CD8-positive, alpha-beta memory T cell (primary cell): Measurements from ENCODE around the gene TCF3. TPM values are rescaled to one million over a fixed set of nuclear protein-coding genes. Genes with fewer than 3 reads are reported as not detected.

Source experiments
- CTCF ChIA-PET: fragments of 350-600 bp; sonication (Branson Sonifier 250); formaldehyde crosslinking; loops from one replicate; lab custom pipeline; 2021; ENCODE audit warnings: antibody characterized with exemption; lab: Charles Lee
- POLR2A ChIA-PET: fragments of 350-600 bp; sonication (Branson Sonifier 250); formaldehyde crosslinking; loops from one replicate; lab custom pipeline; 2021; ENCODE audit warnings: antibody characterized with exemption; lab: Charles Lee
- DNase-seq, 5 donors: peaks; one replicate each; pipeline versions ENCODE4 v3.0.0 to v3.0.0-alpha.2; 2020 to 2022; ENCODE audit warnings: mixed read lengths in 1 of 5
- H3K27ac ChIP-seq: one replicate; pipeline ENCODE4 v1.7.0; 2013; ENCODE audit warnings: low read depth, mild to moderate bottlenecking, low read length, moderate library complexity
- H3K27me3 ChIP-seq: 2 replicates; pipeline ENCODE4 v1.7.0; 2013; ENCODE audit warnings: low read length, mild to moderate bottlenecking; ENCODE audit not compliant: insufficient read depth, poor library complexity, severe bottlenecking
- H3K36me3 ChIP-seq: 2 replicates; pipeline ENCODE4 v1.7.0; 2013; ENCODE audit warnings: mild to moderate bottlenecking, low read length, moderate library complexity; ENCODE audit not compliant: insufficient read depth
- H3K4me1 ChIP-seq: 2 replicates; pipeline ENCODE4 v1.7.0; 2013; ENCODE audit warnings: mild to moderate bottlenecking, low read length, moderate library complexity; ENCODE audit not compliant: insufficient read depth
- H3K4me3 ChIP-seq: 2 replicates; pipeline ENCODE4 v1.7.0; 2013; ENCODE audit warnings: mild to moderate bottlenecking, low read length
- H3K9me3 ChIP-seq: 2 replicates; pipeline ENCODE4 v1.7.0; 2013; ENCODE audit warnings: mild to moderate bottlenecking, low read length
- H3K27ac Mint-ChIP-seq, 8 donors: one replicate each; pipeline ENCODE4 v1.8.0; 2020 to 2021; ENCODE audit warnings: mixed read lengths in 8 of 8, mild to moderate bottlenecking in 6 of 8, inconsistent platforms in 3 of 8, moderate library complexity in 3 of 8
- H3K27me3 Mint-ChIP-seq, 2 donors: one replicate each; pipeline ENCODE4 v1.8.0; 2020 to 2021; ENCODE audit warnings: mixed read lengths in 2 of 2, mild to moderate bottlenecking in 1 of 2, moderate library complexity in 1 of 2
- H3K36me3 Mint-ChIP-seq, 3 donors: one replicate each; pipeline ENCODE4 v1.8.0; 2020 to 2021; ENCODE audit warnings: mixed read lengths in 3 of 3, inconsistent platforms in 1 of 3, mild to moderate bottlenecking in 1 of 3
- H3K4me1 Mint-ChIP-seq, 3 donors: one replicate each; pipeline ENCODE4 v1.8.0; 2020 to 2021; ENCODE audit warnings: mixed read lengths in 3 of 3, inconsistent platforms in 1 of 3, mild to moderate bottlenecking in 1 of 3
- H3K4me3 Mint-ChIP-seq, 7 donors: one replicate each; pipeline ENCODE4 v1.8.0; 2020 to 2021; ENCODE audit warnings: mixed read lengths in 7 of 7, mild to moderate bottlenecking in 6 of 7, moderate library complexity in 4 of 7, inconsistent platforms in 2 of 7
- H3K9me3 Mint-ChIP-seq, 5 donors: one replicate each; pipeline ENCODE4 v1.8.0; 2020 to 2022; ENCODE audit warnings: mixed read lengths in 5 of 5, mild to moderate bottlenecking in 3 of 5, moderate library complexity in 2 of 5, inconsistent platforms in 1 of 5
- polyA plus RNA-seq: library from polyadenylated mRNA; unstranded; fragments of 300-500 nt; fragmentation: Illumina TruSeq; gene quantifications from one replicate; pipeline ENCODE4 v1.2.3, GENCODE V29; 2021
- total RNA-seq, 2 experiments: library from RNA; stranded (reverse); gene quantifications; one replicate each; pipeline ENCODE4 v1.2.3, GENCODE V29; 2021

Gene TCF3
- total and polyA plus RNA-seq, 3 experiments from 2014 or later: 13.3 to 97.0 (median 96.0) TPM

- ChIA-PET CTCF (no interaction called here), POLR2A (interaction anchor here (0.6 kb wide), 1 partner anchor 51 kb away, joined by 5 read pairs; no protein-coding TSS in a partner anchor)
- Mint-ChIP-seq H3K36me3 (no peaks in the 10 kb centered on the region), H3K27ac (peak overlapping the region in 1 of 8 donors; percentile 38), H3K27me3 (peaks cover 0 to 2% of the 10 kb centered on the region in 2 donors), H3K4me3 (no peak overlapping the region), H3K4me1 (peaks cover 0 to 1% (median 0%) of the 10 kb centered on the region in 3 donors), H3K9me3 (no peaks in the 10 kb centered on the region)
- no peak for DNase-seq
- H3K27ac ChIP-seq: no peak overlapping the region
- H3K4me1 ChIP-seq: no peaks in the 10 kb centered on the region
- H3K36me3 ChIP-seq: no peaks in the 10 kb centered on the region
- H3K4me3 ChIP-seq: no peak overlapping the region
- H3K9me3 ChIP-seq: no peaks in the 10 kb centered on the region
- no peaks in the 10 kb centered on the region for H3K27me3 ChIP-seq
Observed at GRCh38 chr19:1560286-1560882, 92.0 kb downstream of the TCF3 start.

Other genes with a start within 250 kb of the TCF3 start
- 100 to 1,000 TPM; 253 TPM for gene DAZAP1, start 245.0 kb downstream of the TCF3 start, total RNA-seq
- 7.7 TPM for gene DAZAP1, start 245.0 kb downstream of the TCF3 start, polyA plus RNA-seq
- 1,000 to 10,000 TPM; 1,485 to 1,540 TPM for gene RPS15, start 214.2 kb downstream of the TCF3 start, total RNA-seq
- gene RPS15, start 214.2 kb downstream of the TCF3 start, polyA plus RNA-seq: 2,756 TPM
- gene APC2, start 202.5 kb downstream of the TCF3 start, total RNA-seq: under 1 TPM; 0.09 to 0.11 TPM
- gene APC2, start 202.5 kb downstream of the TCF3 start, polyA plus RNA-seq: not detected
- gene C19orf25, start 173.4 kb downstream of the TCF3 start, total RNA-seq: 10 to 100 TPM; 36.9 to 41.4 TPM
- gene C19orf25, start 173.4 kb downstream of the TCF3 start, polyA plus RNA-seq: 56.7 TPM
- 1 to 10 TPM; 1.0 to 1.3 TPM for gene PCSK4, start 162.3 kb downstream of the TCF3 start, total RNA-seq
- gene PCSK4, start 162.3 kb downstream of the TCF3 start, polyA plus RNA-seq: 1.0 TPM
- 1 to 10 TPM; 1.8 to 2.0 TPM for gene REEP6, start 161.4 kb downstream of the TCF3 start, total RNA-seq
- 4.5 TPM for gene REEP6, start 161.4 kb downstream of the TCF3 start, polyA plus RNA-seq
- 1 to 10 TPM; 2.3 to 2.7 TPM for gene ADAMTSL5, start 139.6 kb downstream of the TCF3 start, total RNA-seq
- 1.0 TPM for gene ADAMTSL5, start 139.6 kb downstream of the TCF3 start, polyA plus RNA-seq
- not detected for gene PLK5, start 128.5 kb downstream of the TCF3 start, total RNA-seq
- not detected for gene PLK5, start 128.5 kb downstream of the TCF3 start, polyA plus RNA-seq
- 10 to 100 TPM; 10.8 TPM for gene MEX3D, start 84.3 kb downstream of the TCF3 start, total RNA-seq
- gene MEX3D, start 84.3 kb downstream of the TCF3 start, polyA plus RNA-seq: not detected
- gene MBD3, start 59.8 kb downstream of the TCF3 start, total RNA-seq: 100 to 1,000 TPM; 127 to 138 TPM
- gene MBD3, start 59.8 kb downstream of the TCF3 start, polyA plus RNA-seq: 13.7 TPM
- 100 to 1,000 TPM; 239 to 266 TPM for gene UQCR11, start 47.2 kb downstream of the TCF3 start, total RNA-seq
- gene UQCR11, start 47.2 kb downstream of the TCF3 start, polyA plus RNA-seq: 613 TPM
- gene ONECUT3, start 100.9 kb upstream of the TCF3 start, total RNA-seq: not detected
- gene ONECUT3, start 100.9 kb upstream of the TCF3 start, polyA plus RNA-seq: not detected
- 1 to 10 TPM in 1 of 2 experiments, under 1 TPM in 1; 0.97 to 1.6 TPM for gene ATP8B3, start 159.7 kb upstream of the TCF3 start, total RNA-seq
- gene ATP8B3, start 159.7 kb upstream of the TCF3 start, polyA plus RNA-seq: 2.4 TPM
- gene REXO1, start 195.9 kb upstream of the TCF3 start, total RNA-seq: 10 to 100 TPM; 61.0 to 63.7 TPM
- gene REXO1, start 195.9 kb upstream of the TCF3 start, polyA plus RNA-seq: 8.7 TPM
- gene KLF16, start 211.0 kb upstream of the TCF3 start, total RNA-seq: 10 to 100 TPM; 42.8 to 43.1 TPM
- 0.92 TPM for gene KLF16, start 211.0 kb upstream of the TCF3 start, polyA plus RNA-seq
- gene ABHD17A, start 232.9 kb upstream of the TCF3 start, total RNA-seq: 100 to 1,000 TPM; 105 to 114 TPM
- 252 TPM for gene ABHD17A, start 232.9 kb upstream of the TCF3 start, polyA plus RNA-seq